ENCODE results near the gene BICD1.

BICD1 gene

GRCh38 chr12:32151552-32151951 is 44.9 kb downstream of the BICD1 start:
- TF ChIP-seq YY1 (IDR thresholded peaks at IDR 0.05; ENCODE audit: low read depth) (no peak), RAD21 (IDR thresholded peaks at IDR 0.05; ENCODE audit: low read depth) (no peak), CEBPB (IDR thresholded peaks at IDR 0.05) (no peak), TEAD4 (IDR thresholded peaks at IDR 0.05) (no peak)
- TF ChIP-seq, protein P1, sequence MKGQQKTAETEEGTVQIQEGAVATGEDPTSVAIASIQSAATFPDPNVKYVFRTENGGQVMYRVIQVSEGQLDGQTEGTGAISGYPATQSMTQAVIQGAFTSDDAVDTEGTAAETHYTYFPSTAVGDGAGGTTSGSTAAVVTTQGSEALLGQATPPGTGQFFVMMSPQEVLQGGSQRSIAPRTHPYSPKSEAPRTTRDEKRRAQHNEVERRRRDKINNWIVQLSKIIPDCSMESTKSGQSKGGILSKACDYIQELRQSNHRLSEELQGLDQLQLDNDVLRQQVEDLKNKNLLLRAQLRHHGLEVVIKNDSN (IDR thresholded peaks at IDR 0.05) = no peak

DNA sequence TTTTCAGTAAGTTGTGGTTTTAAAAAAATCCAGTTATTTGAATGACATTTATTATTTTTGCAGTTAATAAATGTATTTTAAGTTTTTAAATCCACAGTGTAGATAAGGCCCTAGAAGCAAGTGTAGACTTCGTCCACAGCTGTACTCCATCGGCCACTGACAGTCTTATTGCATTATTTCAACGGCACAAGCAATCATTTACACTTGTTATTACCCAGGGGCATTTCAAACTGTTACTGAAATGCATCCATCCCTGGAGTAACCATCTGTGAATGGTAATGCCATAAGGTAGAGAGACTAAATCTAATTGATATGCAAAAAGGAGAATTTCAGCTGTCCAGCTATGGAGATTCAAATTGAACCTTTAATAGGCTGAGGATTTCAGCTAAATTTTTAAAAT is 48.4 kb downstream of the BICD1 start:
- TF ChIP-seq YY1 (IDR thresholded peaks at IDR 0.05; ENCODE audit: low read depth) (no peak), EGR1 (IDR thresholded peaks at IDR 0.05) (no peak), TCF12 (IDR thresholded peaks at IDR 0.05; ENCODE audit: low read depth) (no peak), EP300 (IDR thresholded peaks at IDR 0.05; ENCODE audit: borderline replicate concordance) (no peak)

DNA sequence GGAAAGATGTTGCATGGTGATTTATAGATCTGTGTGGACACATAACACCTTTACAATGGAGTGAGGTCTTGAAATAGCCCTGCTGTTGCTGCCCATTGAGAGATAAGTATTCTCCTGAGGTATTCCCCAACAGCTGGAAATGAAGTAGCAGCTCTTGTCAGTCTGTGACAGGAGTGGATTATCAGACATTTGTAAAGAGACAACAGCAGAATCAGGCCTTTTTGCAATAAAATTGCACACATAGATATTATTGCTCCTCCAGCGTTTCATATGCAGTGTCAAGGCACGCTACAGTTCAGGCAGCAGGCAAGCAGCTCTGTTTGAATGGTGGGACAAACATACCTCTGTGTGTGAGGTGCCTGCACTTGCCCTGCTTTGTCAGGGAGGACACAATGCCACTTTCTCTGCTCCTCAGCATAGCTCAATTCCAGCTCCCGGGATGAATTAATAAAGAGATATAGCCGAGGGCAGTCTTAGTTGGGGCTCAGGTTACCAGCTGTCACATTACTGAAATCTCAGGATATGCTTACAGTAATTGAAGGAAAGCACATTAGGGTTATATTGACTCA is 49.4 kb downstream of the BICD1 start:
- TF ChIP-seq MAX (IDR thresholded peaks at IDR 0.05) (no peak), CREB1 (IDR thresholded peaks at IDR 0.05; ENCODE audit: low read depth) (no peak), FOXM1 (IDR thresholded peaks at IDR 0.05; ENCODE audit: borderline replicate concordance, low read depth) (no peak), TAF1 (IDR thresholded peaks at IDR 0.05; ENCODE audit: low read depth) (no peak), TEAD4 (IDR thresholded peaks at IDR 0.05) (no peak), YY1 (IDR thresholded peaks at IDR 0.05; ENCODE audit: low read depth) (no peak), EGR1 (IDR thresholded peaks at IDR 0.05) (no peak), RAD21 (IDR thresholded peaks at IDR 0.05; ENCODE audit: low read depth) (no peak), CEBPB (IDR thresholded peaks at IDR 0.05) (no peak), EP300 (IDR thresholded peaks at IDR 0.05; ENCODE audit: borderline replicate concordance) (no peak), ZBTB7A (IDR thresholded peaks at IDR 0.05; ENCODE audit: low read depth) (no peak), NFIC (IDR thresholded peaks at IDR 0.05) (no peak), TCF12 (IDR thresholded peaks at IDR 0.05; ENCODE audit: low read depth) (no peak)
- TF ChIP-seq, protein P1 (IDR thresholded peaks at IDR 0.05) = no peak
- TF ChIP-seq, protein P2, sequence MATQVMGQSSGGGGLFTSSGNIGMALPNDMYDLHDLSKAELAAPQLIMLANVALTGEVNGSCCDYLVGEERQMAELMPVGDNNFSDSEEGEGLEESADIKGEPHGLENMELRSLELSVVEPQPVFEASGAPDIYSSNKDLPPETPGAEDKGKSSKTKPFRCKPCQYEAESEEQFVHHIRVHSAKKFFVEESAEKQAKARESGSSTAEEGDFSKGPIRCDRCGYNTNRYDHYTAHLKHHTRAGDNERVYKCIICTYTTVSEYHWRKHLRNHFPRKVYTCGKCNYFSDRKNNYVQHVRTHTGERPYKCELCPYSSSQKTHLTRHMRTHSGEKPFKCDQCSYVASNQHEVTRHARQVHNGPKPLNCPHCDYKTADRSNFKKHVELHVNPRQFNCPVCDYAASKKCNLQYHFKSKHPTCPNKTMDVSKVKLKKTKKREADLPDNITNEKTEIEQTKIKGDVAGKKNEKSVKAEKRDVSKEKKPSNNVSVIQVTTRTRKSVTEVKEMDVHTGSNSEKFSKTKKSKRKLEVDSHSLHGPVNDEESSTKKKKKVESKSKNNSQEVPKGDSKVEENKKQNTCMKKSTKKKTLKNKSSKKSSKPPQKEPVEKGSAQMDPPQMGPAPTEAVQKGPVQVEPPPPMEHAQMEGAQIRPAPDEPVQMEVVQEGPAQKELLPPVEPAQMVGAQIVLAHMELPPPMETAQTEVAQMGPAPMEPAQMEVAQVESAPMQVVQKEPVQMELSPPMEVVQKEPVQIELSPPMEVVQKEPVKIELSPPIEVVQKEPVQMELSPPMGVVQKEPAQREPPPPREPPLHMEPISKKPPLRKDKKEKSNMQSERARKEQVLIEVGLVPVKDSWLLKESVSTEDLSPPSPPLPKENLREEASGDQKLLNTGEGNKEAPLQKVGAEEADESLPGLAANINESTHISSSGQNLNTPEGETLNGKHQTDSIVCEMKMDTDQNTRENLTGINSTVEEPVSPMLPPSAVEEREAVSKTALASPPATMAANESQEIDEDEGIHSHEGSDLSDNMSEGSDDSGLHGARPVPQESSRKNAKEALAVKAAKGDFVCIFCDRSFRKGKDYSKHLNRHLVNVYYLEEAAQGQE (IDR thresholded peaks at IDR 0.05; ENCODE audit: low read depth) = no peak

GRCh38 chr12:32158525-32158924 is 51.9 kb downstream of the BICD1 start:
- no peak for TF ChIP-seq CEBPB (IDR thresholded peaks at IDR 0.05)
- TF ChIP-seq YY1 (IDR thresholded peaks at IDR 0.05; ENCODE audit: low read depth) = no peak
- no peak for TF ChIP-seq NFIC (IDR thresholded peaks at IDR 0.05)
- no peak for TF ChIP-seq RAD21 (IDR thresholded peaks at IDR 0.05; ENCODE audit: low read depth)
- no peak for TF ChIP-seq FOXM1 (IDR thresholded peaks at IDR 0.05; ENCODE audit: borderline replicate concordance, low read depth)
- TF ChIP-seq ZBTB7A (IDR thresholded peaks at IDR 0.05; ENCODE audit: low read depth) = no peak
- TF ChIP-seq, protein P1 (IDR thresholded peaks at IDR 0.05) = no peak
- no peak for TF ChIP-seq EGR1 (IDR thresholded peaks at IDR 0.05)
- TF ChIP-seq TEAD4 (IDR thresholded peaks at IDR 0.05) = no peak
- no peak for TF ChIP-seq MAX (IDR thresholded peaks at IDR 0.05)
- TF ChIP-seq, protein P2 (IDR thresholded peaks at IDR 0.05; ENCODE audit: low read depth) = no peak
- TF ChIP-seq EP300 (IDR thresholded peaks at IDR 0.05; ENCODE audit: borderline replicate concordance) = no peak
- TF ChIP-seq CREB1 (IDR thresholded peaks at IDR 0.05; ENCODE audit: low read depth) = no peak
- no peak for TF ChIP-seq TAF1 (IDR thresholded peaks at IDR 0.05; ENCODE audit: low read depth)
- no peak for TF ChIP-seq TCF12 (IDR thresholded peaks at IDR 0.05; ENCODE audit: low read depth)

GRCh38 chr12:32159381-32159780 is 52.7 kb downstream of the BICD1 start:
- no peak for TF ChIP-seq FOXM1 (IDR thresholded peaks at IDR 0.05; ENCODE audit: borderline replicate concordance, low read depth)
- no peak for TF ChIP-seq RAD21 (IDR thresholded peaks at IDR 0.05; ENCODE audit: low read depth)
- TF ChIP-seq EGR1 (IDR thresholded peaks at IDR 0.05) = no peak
- TF ChIP-seq TAF1 (IDR thresholded peaks at IDR 0.05; ENCODE audit: low read depth) = no peak
- TF ChIP-seq MAX (IDR thresholded peaks at IDR 0.05) = no peak
- no peak for TF ChIP-seq TCF12 (IDR thresholded peaks at IDR 0.05; ENCODE audit: low read depth)
- no peak for TF ChIP-seq CREB1 (IDR thresholded peaks at IDR 0.05; ENCODE audit: low read depth)
- no peak for TF ChIP-seq EP300 (IDR thresholded peaks at IDR 0.05; ENCODE audit: borderline replicate concordance)
- TF ChIP-seq, protein P2 (IDR thresholded peaks at IDR 0.05; ENCODE audit: low read depth) = no peak
